CD4-positive, alpha-beta T cell (primary cell): ENCODE measurements around the gene CACNA1H. TPM values are rescaled to one million over a fixed set of nuclear protein-coding genes. Genes with fewer than 3 reads are reported as not detected.

Source experiments
- ATAC-seq: fragments of 200-7000 bp; cut with Tn5 transposase; one replicate; pipeline ENCODE4 v1.10.0; 2022; ENCODE audit warnings: mild to moderate bottlenecking; ENCODE audit not compliant: poor library complexity
- CTCF ChIA-PET: fragments of 350-600 bp; sonication (Branson Sonifier 250); formaldehyde crosslinking; loops from one replicate; lab custom pipeline; 2021; ENCODE audit warnings: antibody characterized with exemption, inconsistent platforms; lab: Charles Lee
- POLR2A ChIA-PET: fragments of 350-600 bp; sonication (Branson Sonifier 250); formaldehyde crosslinking; loops from one replicate; lab custom pipeline; 2021; ENCODE audit warnings: antibody characterized with exemption, inconsistent platforms; lab: Charles Lee
- DNase-seq, 14 experiments: peaks; one replicate each; pipeline ENCODE4 v3.0.0-alpha.2; 2013 to 2020; ENCODE audit warnings: mixed read lengths in 2 of 14
- H3K27ac ChIP-seq, 2 donors: one replicate each; pipeline versions ENCODE4 v1.5.1 to v1.7.0; 2013; ENCODE audit warnings: low read length in 2 of 2, low read depth in 1 of 2, mild to moderate bottlenecking in 1 of 2
- H3K27me3 ChIP-seq, 2 experiments: 1 replicate in 1 of 2; 2 replicates in 1 of 2; pipeline versions ENCODE4 v1.6.1 to v1.7.0; 2013; ENCODE audit warnings: low read length in 2 of 2, control low read depth in 1 of 2, mild to moderate bottlenecking in 1 of 2, moderate library complexity in 1 of 2; ENCODE audit not compliant: insufficient read depth in 2 of 2, control insufficient read depth in 1 of 2
- H3K36me3 ChIP-seq: one replicate; pipeline ENCODE4 v1.6.1; 2013; ENCODE audit warnings: low read length, control low read depth; ENCODE audit not compliant: insufficient read depth
- H3K4me1 ChIP-seq: one replicate; pipeline ENCODE4 v1.6.1; 2013; ENCODE audit warnings: low read length, control low read depth; ENCODE audit not compliant: insufficient read depth
- H3K4me3 ChIP-seq: one replicate; pipeline ENCODE4 v1.5.1; 2013; ENCODE audit warnings: mild to moderate bottlenecking, low read length, moderate library complexity
- H3K9me3 ChIP-seq, 2 experiments: 1 replicate in 1 of 2; 2 replicates in 1 of 2; pipeline versions ENCODE4 v1.6.1 to v1.7.0; 2013; ENCODE audit warnings: low read length in 2 of 2, mild to moderate bottlenecking in 2 of 2, control low read depth in 1 of 2, moderate library complexity in 1 of 2; ENCODE audit not compliant: control insufficient read depth in 1 of 2, insufficient read depth in 1 of 2
- H3K27ac Mint-ChIP-seq: one replicate; pipeline ENCODE4 v1.8.0; 2020; ENCODE audit warnings: mixed read lengths
- H3K27me3 Mint-ChIP-seq: one replicate; pipeline ENCODE4 v1.8.0; 2021; ENCODE audit warnings: mixed read lengths
- H3K36me3 Mint-ChIP-seq: one replicate; pipeline ENCODE4 v1.8.0; 2021; ENCODE audit warnings: low read depth, mixed read lengths
- H3K4me1 Mint-ChIP-seq: one replicate; pipeline ENCODE4 v1.8.0; 2021; ENCODE audit warnings: low read depth, mixed read lengths
- H3K4me3 Mint-ChIP-seq: one replicate; pipeline ENCODE4 v1.8.0; 2020; ENCODE audit warnings: mild to moderate bottlenecking, mixed read lengths
- H3K9me3 Mint-ChIP-seq: one replicate; pipeline ENCODE4 v1.8.0; 2020; ENCODE audit warnings: mixed read lengths
- intact Hi-C, 2 experiments: fragments of 100-400 bp; cut with DNase I in 1 of 2; cut with micrococcal nuclease in 1 of 2; formaldehyde crosslinking; loops; one replicate each; pipeline versions ENCODE4 v1.15.1 to v1.9.0; 2023 to 2025; cut with DNase I, micrococcal nuclease
- total RNA-seq, 174 experiments: library from RNA in 2 of 174; stranded (reverse) in 2 of 174; gene quantifications; one replicate each; pipeline ENCODE4 v1.2.3 and lab custom pipeline; 2021 to 2026
- TF ChIP-seq, protein P1 (sequence below): fragments of 200-600 bp; IDR thresholded peaks from one replicate; pipeline ENCODE4 v1.8.0; 2022; ENCODE audit warnings: antibody characterized with exemption, mild to moderate bottlenecking

Gene CACNA1H
- total RNA-seq, 2 experiments from 2014 or later = 5.7 to 6.3 TPM

DNA sequence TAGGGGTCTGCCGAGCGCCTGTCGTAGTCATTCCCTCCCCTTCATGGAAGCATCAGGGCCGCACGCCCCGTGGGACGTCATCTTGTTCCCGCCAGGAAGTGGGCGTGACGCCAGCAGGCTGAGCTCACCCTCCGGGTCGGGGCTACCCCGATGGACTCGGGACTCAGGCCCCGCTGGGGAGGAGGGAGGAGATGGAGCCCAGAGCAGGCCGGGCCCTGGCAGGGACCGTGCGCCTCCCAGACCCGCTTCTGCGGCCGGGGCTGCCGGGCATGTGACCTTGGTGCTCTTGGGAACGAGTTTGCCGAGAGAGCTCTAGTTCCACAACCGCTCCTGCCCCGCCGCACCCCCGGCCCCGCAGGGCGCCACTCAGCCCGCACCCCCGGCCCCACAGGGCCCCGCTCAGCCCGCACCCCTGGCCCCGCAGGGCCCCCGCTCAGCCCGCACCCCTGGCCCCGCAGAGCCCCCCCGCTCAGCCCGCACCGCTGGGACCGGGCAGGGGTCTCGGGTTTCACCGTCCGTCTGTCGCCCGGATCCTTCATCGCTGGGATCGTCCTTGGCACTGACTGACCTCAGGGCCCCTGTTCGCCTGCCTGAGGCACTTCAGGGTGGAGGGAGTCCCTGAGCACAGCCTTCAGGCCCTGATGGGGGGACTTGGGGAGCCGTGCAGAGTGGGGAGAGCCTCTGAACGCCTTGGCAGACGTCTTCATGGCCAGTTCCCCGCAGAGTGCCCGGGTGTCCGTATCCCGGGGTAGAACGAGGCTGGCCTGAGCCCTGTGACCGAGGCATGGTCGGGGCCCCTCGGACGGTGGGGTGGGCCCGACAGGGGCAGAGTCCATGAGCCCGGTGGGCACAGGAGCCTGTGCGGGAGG is 5.8 kb downstream of the CACNA1H start:
- H3K4me1 Mint-ChIP-seq = no peaks in the 10 kb centered on the region
- DNase-seq (no peak), ATAC-seq (no peak)
- Histone ChIP-seq H3K4me3 (no peak overlapping the region), H3K27ac (no peak overlapping the region), H3K9me3 (peaks cover 0 to 38% of the 10 kb centered on the region in 2 experiments), H3K27me3 (peaks cover 29 to 40% of the 10 kb centered on the region in 2 experiments), H3K36me3 (no peaks in the 10 kb centered on the region), H3K4me1 (peaks cover 12% of the 10 kb centered on the region)
- POLR2A ChIA-PET = no interaction called here
- intact Hi-C loops = no loop called here
- CTCF ChIA-PET = no interaction called here
- TF ChIP-seq, protein P1, sequence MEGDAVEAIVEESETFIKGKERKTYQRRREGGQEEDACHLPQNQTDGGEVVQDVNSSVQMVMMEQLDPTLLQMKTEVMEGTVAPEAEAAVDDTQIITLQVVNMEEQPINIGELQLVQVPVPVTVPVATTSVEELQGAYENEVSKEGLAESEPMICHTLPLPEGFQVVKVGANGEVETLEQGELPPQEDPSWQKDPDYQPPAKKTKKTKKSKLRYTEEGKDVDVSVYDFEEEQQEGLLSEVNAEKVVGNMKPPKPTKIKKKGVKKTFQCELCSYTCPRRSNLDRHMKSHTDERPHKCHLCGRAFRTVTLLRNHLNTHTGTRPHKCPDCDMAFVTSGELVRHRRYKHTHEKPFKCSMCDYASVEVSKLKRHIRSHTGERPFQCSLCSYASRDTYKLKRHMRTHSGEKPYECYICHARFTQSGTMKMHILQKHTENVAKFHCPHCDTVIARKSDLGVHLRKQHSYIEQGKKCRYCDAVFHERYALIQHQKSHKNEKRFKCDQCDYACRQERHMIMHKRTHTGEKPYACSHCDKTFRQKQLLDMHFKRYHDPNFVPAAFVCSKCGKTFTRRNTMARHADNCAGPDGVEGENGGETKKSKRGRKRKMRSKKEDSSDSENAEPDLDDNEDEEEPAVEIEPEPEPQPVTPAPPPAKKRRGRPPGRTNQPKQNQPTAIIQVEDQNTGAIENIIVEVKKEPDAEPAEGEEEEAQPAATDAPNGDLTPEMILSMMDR = no peak
- no peaks in the 10 kb centered on the region for H3K36me3 Mint-ChIP-seq
- H3K4me3 Mint-ChIP-seq = no peak overlapping the region
- H3K27me3 Mint-ChIP-seq = peaks cover 20% of the 10 kb centered on the region
- H3K9me3 Mint-ChIP-seq = no peaks in the 10 kb centered on the region
- no peak overlapping the region for H3K27ac Mint-ChIP-seq

DNA sequence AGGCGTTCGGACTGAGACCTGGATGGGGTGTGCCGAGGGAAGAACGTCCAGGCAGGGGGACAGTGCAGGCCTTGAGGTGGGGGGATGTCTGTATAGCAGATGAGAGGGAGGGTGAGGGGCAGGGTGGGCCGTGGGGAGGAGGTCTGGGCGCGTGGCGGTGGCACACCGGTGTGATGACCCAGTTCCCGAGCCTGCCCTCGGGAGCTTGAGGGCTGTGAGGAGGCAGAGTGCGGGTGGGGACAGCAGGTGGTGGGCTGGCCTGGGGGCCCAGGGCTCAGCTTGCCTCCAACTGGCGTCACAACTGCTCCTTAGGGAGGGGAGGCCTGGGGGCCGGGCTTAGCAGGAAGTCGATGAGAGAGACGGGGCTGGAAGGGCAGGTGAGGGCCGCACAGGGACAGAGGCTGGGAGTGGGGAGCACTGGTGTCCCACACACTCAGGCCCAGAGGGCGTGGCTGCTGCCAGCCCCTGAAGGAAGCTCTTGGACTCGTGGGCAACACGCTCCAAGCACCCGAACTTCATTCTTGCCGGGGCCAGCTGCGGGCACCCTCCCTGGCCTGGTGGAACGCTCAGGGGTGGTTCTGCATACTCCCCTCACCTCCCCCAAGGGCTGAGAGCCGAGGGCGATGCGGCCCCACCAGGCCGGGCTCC is 6.5 kb downstream of the CACNA1H start:
- Histone ChIP-seq H3K27me3 (peaks cover 25 to 36% of the 10 kb centered on the region in 2 experiments), H3K36me3 (no peaks in the 10 kb centered on the region), H3K27ac (no peak overlapping the region), H3K9me3 (peaks cover 0 to 34% of the 10 kb centered on the region in 2 experiments), H3K4me3 (no peak overlapping the region), H3K4me1 (peaks cover 7% of the 10 kb centered on the region)
- DNase-seq = no peak
- TF ChIP-seq, protein P1 = no peak
- Mint-ChIP-seq H3K4me3 (no peak overlapping the region), H3K9me3 (no peaks in the 10 kb centered on the region), H3K4me1 (no peaks in the 10 kb centered on the region), H3K36me3 (no peaks in the 10 kb centered on the region), H3K27ac (no peak overlapping the region), H3K27me3 (peaks cover 18% of the 10 kb centered on the region)
- CTCF ChIA-PET = no interaction called here
- POLR2A ChIA-PET = no interaction called here
- intact Hi-C loops = no loop called here
- ATAC-seq = no peak

DNA sequence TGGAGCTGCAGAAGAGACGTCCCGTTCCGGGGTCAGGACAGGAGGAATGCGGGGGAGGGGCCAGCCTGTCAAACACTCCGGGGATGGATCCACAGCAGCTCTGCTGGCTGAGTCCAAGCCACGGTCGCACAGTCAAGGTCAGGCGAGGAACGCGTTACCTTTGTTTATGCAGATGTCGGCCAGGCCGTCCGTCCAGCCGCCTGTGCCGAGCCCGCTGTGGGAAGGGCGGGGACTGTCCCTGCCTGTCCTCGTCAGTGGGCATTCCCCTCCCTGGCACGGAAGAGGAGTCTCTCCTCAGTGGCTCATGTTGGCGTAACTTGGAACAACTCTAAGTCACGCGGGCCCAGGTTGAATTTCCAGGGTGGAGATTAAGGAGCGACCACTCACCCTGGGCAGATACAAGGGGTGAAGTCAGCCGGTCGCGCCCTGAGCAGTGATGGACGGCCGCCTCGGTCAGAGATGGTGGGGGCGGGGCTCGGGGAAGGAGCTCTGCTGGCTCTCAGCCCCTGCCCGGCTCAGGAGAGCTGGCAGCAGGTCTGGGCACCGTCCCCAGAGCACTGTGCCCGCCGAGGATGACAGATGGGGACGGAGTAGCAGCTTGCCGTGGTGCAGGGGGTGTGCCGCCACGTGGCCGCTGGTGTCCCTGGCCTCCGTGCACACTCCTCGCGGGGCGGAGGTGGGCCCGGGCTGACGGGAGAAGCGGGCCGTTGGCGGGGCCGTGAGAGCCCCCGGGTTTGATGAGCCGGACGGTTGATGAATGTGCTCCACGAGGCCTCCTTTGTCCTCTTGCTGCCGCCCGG is 7.3 kb downstream of the CACNA1H start:
- peaks cover 0 to 28% of the 10 kb centered on the region in 2 experiments for H3K9me3 ChIP-seq
- DNase-seq = no peak
- H3K36me3 ChIP-seq = no peaks in the 10 kb centered on the region
- H3K27ac ChIP-seq = no peak overlapping the region
- CTCF ChIA-PET = no interaction called here
- Mint-ChIP-seq H3K9me3 (no peaks in the 10 kb centered on the region), H3K4me1 (no peaks in the 10 kb centered on the region), H3K36me3 (no peaks in the 10 kb centered on the region), H3K27me3 (peaks cover 15% of the 10 kb centered on the region), H3K27ac (no peak overlapping the region), H3K4me3 (no peak overlapping the region)
- peaks cover 19 to 29% of the 10 kb centered on the region in 2 experiments for H3K27me3 ChIP-seq
- TF ChIP-seq, protein P1 = no peak
- no peak overlapping the region for H3K4me3 ChIP-seq
- POLR2A ChIA-PET = no interaction called here
- intact Hi-C loops = no loop called here
- ATAC-seq = no peak
- H3K4me1 ChIP-seq = peaks cover 1% of the 10 kb centered on the region
